Measurements from ENCODE around the gene TBC1D16. TPM values are rescaled to one million over a fixed set of nuclear protein-coding genes. Genes with fewer than 3 reads are reported as not detected.

The TBC1D16 gene
- total and polyA plus RNA-seq, 10 of the 15 experiments (the other 5 are each of a cell fraction or from before 2014, with no cell fraction given), result 0.01 to 0.13 (median 0.06) TPM; not detected in 3

- TF ChIP-seq CEBPZ (IDR thresholded peaks at IDR 0.05; ENCODE audit: low read depth, low read length) (no peak), IKZF1 (conservative IDR thresholded peaks at IDR 0.05) (no peak), NBN (IDR thresholded peaks at IDR 0.05) (no peak), NFIC (IDR thresholded peaks at IDR 0.05; ENCODE audit: low read depth, low read length) (peak; percentile 46; the same call in 1 of the 2 replicates), NFYB (IDR thresholded peaks at IDR 0.05; ENCODE audit: insufficient read depth, low read depth, low read length) (no peak)
Observed at GRCh38 chr17:80021600-80021999, 14.1 kb downstream of the TBC1D16 start (continued).

DNA sequence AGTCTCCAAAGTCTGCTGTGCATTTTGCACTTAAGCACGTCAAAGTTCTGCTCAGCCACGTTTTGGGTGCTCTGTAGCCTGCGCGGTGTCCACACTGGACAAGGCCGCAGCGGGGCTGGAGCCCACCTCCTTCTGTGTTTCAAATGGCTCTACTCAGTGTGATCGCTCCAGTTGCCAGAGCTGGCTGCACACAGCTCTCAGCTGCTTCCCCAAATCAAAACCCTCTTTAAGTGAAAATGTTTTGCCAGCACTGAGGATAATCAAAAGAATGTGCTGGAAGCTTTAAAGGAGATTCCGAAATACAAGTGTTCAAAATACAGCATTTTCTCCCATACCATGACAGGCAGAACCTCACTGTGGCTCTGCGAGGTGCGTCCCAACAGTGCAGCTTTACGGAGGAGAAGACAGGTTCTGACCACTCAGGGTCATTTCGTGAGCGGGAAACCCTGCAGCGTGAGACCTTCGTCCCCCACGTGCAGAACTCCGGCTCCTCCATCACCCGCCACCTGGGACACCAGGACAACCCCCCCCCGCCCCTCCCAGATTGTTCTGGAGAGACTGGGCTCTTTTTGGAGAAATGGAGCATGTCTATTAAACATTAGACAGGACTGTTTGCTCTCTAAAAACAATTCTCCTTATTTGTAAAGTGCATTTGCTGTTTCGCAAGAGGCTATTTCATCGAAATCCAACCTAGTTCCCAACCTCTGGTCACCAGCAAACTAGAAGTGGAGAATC, 16.6 kb downstream of the TBC1D16 start:
- FAIRE-seq (no peak), ATAC-seq (no peak), DNase-seq (ENCODE audit: low read depth, low spot score) (no peak)
- no TSS peak for BruUV-seq (replicated peaks)
- Histone ChIP-seq H3K4me2 (ENCODE audit: control insufficient read depth, insufficient read depth) (no peak overlapping the region), H3K9me3 (replicated peaks; ENCODE audit: control insufficient read depth, insufficient read depth, low read length) (no peaks in the 10 kb centered on the region), H3K27ac (ENCODE audit: control insufficient read depth, insufficient read depth) (no peak overlapping the region), H3K79me2 (ENCODE audit: control insufficient read depth, insufficient read depth, low read length) (no peaks in the 10 kb centered on the region), H3K36me3 (ENCODE audit: control insufficient read depth in 2 of 2, insufficient read depth in 2 of 2, low read length in 1 of 2) (no peaks in the 10 kb centered on the region), H3K4me1 (ENCODE audit: control insufficient read depth, insufficient read depth, low read length) (no peaks in the 10 kb centered on the region), H3K4me3 (no peak overlapping the region), H3K27me3 (replicated peaks in 1 of 2; ENCODE audit: control insufficient read depth in 2 of 2, insufficient read depth in 2 of 2, low read length in 1 of 2) (no peaks in the 10 kb centered on the region), H3K9ac (ENCODE audit: control insufficient read depth, insufficient read depth, low read length) (no peak overlapping the region), H4K20me1 (ENCODE audit: control insufficient read depth, insufficient read depth) (no peaks in the 10 kb centered on the region), H2AFZ (ENCODE audit: control insufficient read depth, low read depth, low read length) (no peak overlapping the region)
- ChIA-PET SMC1A (ENCODE audit: uncharacterized antibody, unreplicated experiment) (no interaction called here), RAD21 (ENCODE audit: unreplicated experiment) (no interaction called here), POLR2A (no interaction called here), CTCF (no interaction called here)
- TF ChIP-seq SREBF2 (IDR thresholded peaks at IDR 0.05; ENCODE audit: low read length) (no peak), CBX5 (IDR thresholded peaks at IDR 0.05; ENCODE audit: low read depth) (no peak), NFXL1 (IDR thresholded peaks at IDR 0.05; ENCODE audit: borderline replicate concordance) (no peak), RAD21 (IDR thresholded peaks at IDR 0.05; ENCODE audit: insufficient read depth, low read depth, low read length) (no peak), KDM1A (IDR thresholded peaks at IDR 0.05; ENCODE audit: borderline replicate concordance) (no peak), SRF (IDR thresholded peaks at IDR 0.05; ENCODE audit: low read depth in 2 of 2, low read length in 2 of 2) (no peak)
- in situ Hi-C loops (cut with MboI) (no loop called here), intact Hi-C loops (cut with micrococcal nuclease; ENCODE audit: unreplicated experiment) (no loop called here)
- 63% methylated on average over 19 of the region's 21 CpGs for WGBS (ENCODE audit: insufficient coverage, insufficient replicate concordance, low lambda C conversion rate, missing lambda C conversion rate)

Data from GM12878 (cell line).